Activated CD4-positive, alpha-beta T cell treated with anti-CD3 and anti-CD28 coated beads for 24 hours (primary cell): ENCODE measurements around the gene TNFRSF1B.
A peak's percentile ranks its signal among the peaks of the same experiment; 100 is the strongest.

Experiments
- DNase-seq, 2 donors: peaks; one replicate each; pipeline ENCODE4 v3.0.0-alpha.2; 2020; ENCODE audit warnings: low read depth in 2 of 2

Gene TNFRSF1B

GRCh38 chr1:12191242-12192032 is 24.6 kb downstream of the TNFRSF1B start:
- no peak for DNase-seq

- DNase-seq, result no peak
Measured at GRCh38 chr1:12194666-12195216, 27.9 kb downstream of the TNFRSF1B start.

- no peak for DNase-seq
Measured at GRCh38 chr1:12195416-12195815, 28.6 kb downstream of the TNFRSF1B start.

GRCh38 chr1:12196641-12197482 is 30.1 kb downstream of the TNFRSF1B start:
- no peak for DNase-seq

GRCh38 chr1:12197483-12197880 is 30.7 kb downstream of the TNFRSF1B start:
- no peak for DNase-seq

GRCh38 chr1:12200208-12200607 is 33.4 kb downstream of the TNFRSF1B start:
- no peak for DNase-seq

- no peak for DNase-seq
Measured at GRCh38 chr1:12201352-12202189, 34.8 kb downstream of the TNFRSF1B start.

GRCh38 chr1:12202190-12202497 is 35.4 kb downstream of the TNFRSF1B start:
- DNase-seq, result no peak

- no peak for DNase-seq
Measured at GRCh38 chr1:12202577-12202976, 35.8 kb downstream of the TNFRSF1B start.

GRCh38 chr1:12203216-12204007 is 36.6 kb downstream of the TNFRSF1B start:
- no peak for DNase-seq

GRCh38 chr1:12204140-12204539 is 37.3 kb downstream of the TNFRSF1B start:
- DNase-seq, result peak; percentile 49 to 53

- no peak for DNase-seq
Measured at GRCh38 chr1:12204754-12205658, 38.2 kb downstream of the TNFRSF1B start.

- DNase-seq, result no peak
Measured at GRCh38 chr1:12206238-12206637, 39.4 kb downstream of the TNFRSF1B start.

GRCh38 chr1:12206792-12207424 is 40.1 kb downstream of the TNFRSF1B start:
- DNase-seq, result no peak

- DNase-seq, result no peak
Measured at GRCh38 chr1:12208271-12208670, 41.5 kb downstream of the TNFRSF1B start.

- DNase-seq, result peak; percentile 83 to 91
Measured at GRCh38 chr1:12208764-12209494, 42.1 kb downstream of the TNFRSF1B start.

- DNase-seq, result no peak
Measured at GRCh38 chr1:12209495-12209832, 42.7 kb downstream of the TNFRSF1B start.

GRCh38 chr1:12215118-12215961 is 48.5 kb downstream of the TNFRSF1B start:
- DNase-seq, result no peak
